HG02840 (cell line): ENCODE data around the gene LCMT2.

Experiments used
- ATAC-seq: cut with Tn5 transposase; IDR thresholded peaks from one replicate; pipeline ENCODE4 v1.9.1; 2021; ENCODE audit warnings: mild to moderate bottlenecking, moderate library complexity, moderate number of reproducible peaks; ENCODE audit not compliant: unreplicated experiment, low FRiP score

LCMT2 gene

GRCh38 chr15:43277231-43277823, 53.0 kb downstream of the LCMT2 start:
- no peak for ATAC-seq

GRCh38 chr15:43276563-43277200, 53.7 kb downstream of the LCMT2 start:
- ATAC-seq: no peak

DNA sequence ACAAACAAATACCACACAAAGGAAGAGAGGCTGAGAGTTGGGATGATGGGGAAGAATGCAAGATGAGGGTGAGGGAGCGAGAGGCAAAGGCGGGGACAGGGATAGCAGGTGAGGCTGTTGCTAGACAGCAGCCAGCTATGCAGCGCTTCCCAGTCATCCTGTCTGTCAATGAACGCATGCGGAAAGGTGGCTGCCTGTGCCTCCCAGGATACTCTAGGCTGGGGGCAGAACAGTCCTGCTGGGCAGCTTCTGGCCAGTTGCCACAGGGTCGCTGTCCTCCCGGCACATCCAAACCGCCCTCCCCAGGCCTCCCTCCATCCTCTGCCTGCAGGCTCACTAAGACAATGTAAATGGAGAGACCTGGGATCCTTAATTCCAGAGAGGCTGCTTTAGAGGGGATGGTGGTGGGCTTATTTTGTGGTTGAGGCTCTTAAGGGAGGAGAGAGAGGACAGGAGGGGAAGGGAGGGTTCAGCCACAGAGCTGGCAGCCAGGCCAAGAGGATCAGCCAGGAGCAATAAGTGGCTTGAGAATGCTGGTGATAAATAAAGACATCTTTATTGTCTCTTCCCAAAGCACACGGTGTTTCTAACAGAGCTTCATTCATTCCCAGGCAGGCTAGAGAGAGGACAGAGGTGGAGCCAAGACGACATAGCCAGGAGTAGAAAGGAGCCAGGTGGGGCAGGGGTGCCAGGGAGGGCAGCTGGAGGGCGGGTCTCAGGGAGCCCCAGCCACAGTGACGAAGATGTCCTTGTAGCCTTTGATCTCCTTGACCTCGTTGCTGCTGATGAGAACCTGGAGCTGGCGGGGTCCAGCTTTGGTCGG, 54.4 kb downstream of the LCMT2 start:
- no peak for ATAC-seq

- ATAC-seq: no peak
Measured at GRCh38 chr15:43274136-43274535, 56.2 kb downstream of the LCMT2 start.
